GM23338 (cell line): ENCODE measurements around the gene RAD51B. TPM values are rescaled to one million over a fixed set of nuclear protein-coding genes. Genes with fewer than 3 reads are reported as not detected.

Experiments used
- ATAC-seq: fragments of 200-7000 bp; cut with Tn5 transposase; 3 replicates; pipeline ENCODE4 v1.9.1; 2020
- DNase-seq: peaks from one replicate; pipeline ENCODE4 v3.0.0-alpha.2; 2015; ENCODE audit warnings: low spot score
- H2AFZ ChIP-seq: fragments of 200-600 bp; sonication (generic); 2 replicates; pipeline ENCODE4 v1.8.0; 2016; ENCODE audit warnings: antibody characterized with exemption, mild to moderate bottlenecking, moderate library complexity
- H3F3A ChIP-seq: fragments of 200-600 bp; sonication (generic); replicated peaks from 2 replicates; pipeline ENCODE4 v1.8.0; 2017; ENCODE audit warnings: antibody characterized with exemption, mixed run types, low read depth
- H3K27ac ChIP-seq: fragments of 200-600 bp; sonication (generic); 2 replicates; pipeline ENCODE4 v1.6.1; 2016; ENCODE audit warnings: low read depth
- H3K27me3 ChIP-seq: fragments of 200-600 bp; sonication (generic); 2 replicates; pipeline ENCODE4 v1.8.0; 2016; ENCODE audit warnings: mild to moderate bottlenecking, mixed run types, moderate library complexity; ENCODE audit not compliant: insufficient read depth
- H3K36me3 ChIP-seq: fragments of 200-600 bp; sonication (generic); 2 replicates; pipeline ENCODE4 v1.8.0; 2016; ENCODE audit warnings: mild to moderate bottlenecking; ENCODE audit not compliant: insufficient read depth
- H3K4me1 ChIP-seq: fragments of 200-600 bp; sonication (generic); 2 replicates; pipeline ENCODE4 v1.8.0; 2016; ENCODE audit warnings: mild to moderate bottlenecking, moderate library complexity; ENCODE audit not compliant: insufficient read depth
- H3K4me2 ChIP-seq: fragments of 200-600 bp; sonication (generic); 2 replicates; pipeline ENCODE4 v1.7.1; 2017; ENCODE audit warnings: mixed run types
- H3K4me3 ChIP-seq: fragments of 200-600 bp; sonication (generic); 2 replicates; pipeline ENCODE4 v1.6.1; 2016; ENCODE audit warnings: mixed run types
- H3K79me2 ChIP-seq: fragments of 200-600 bp; sonication (generic); replicated peaks from 2 replicates; pipeline ENCODE4 v1.8.0; 2017; ENCODE audit warnings: mild to moderate bottlenecking; ENCODE audit not compliant: insufficient read depth
- H3K9me2 ChIP-seq: fragments of 200-600 bp; sonication (generic); 2 replicates; pipeline ENCODE4 v1.8.0; 2017; ENCODE audit not compliant: insufficient read depth
- H4K20me1 ChIP-seq: fragments of 200-600 bp; sonication (generic); replicated peaks from 2 replicates; pipeline ENCODE4 v1.8.0; 2017; ENCODE audit warnings: mild to moderate bottlenecking; ENCODE audit not compliant: insufficient read depth
- H3K27ac Mint-ChIP-seq: 2 replicates; pipeline ENCODE4 v1.8.0; 2020; ENCODE audit warnings: inconsistent platforms, mild to moderate bottlenecking, moderate library complexity, mixed read lengths
- H3K27me3 Mint-ChIP-seq: 3 replicates; pipeline ENCODE4 v1.8.0; 2022; ENCODE audit warnings: low read depth, mild to moderate bottlenecking, moderate library complexity, mixed read lengths, inconsistent platforms; ENCODE audit not compliant: insufficient read depth, poor library complexity
- H3K36me3 Mint-ChIP-seq: 3 replicates; pipeline ENCODE4 v1.8.0; 2021; ENCODE audit warnings: low read depth, mild to moderate bottlenecking, inconsistent platforms, moderate library complexity, mixed read lengths
- H3K4me1 Mint-ChIP-seq: 3 replicates; pipeline ENCODE4 v1.8.0; 2020; ENCODE audit warnings: mild to moderate bottlenecking, inconsistent platforms, mixed read lengths
- H3K4me3 Mint-ChIP-seq: 3 replicates; pipeline ENCODE4 v1.8.0; 2021; ENCODE audit warnings: moderate library complexity, mild to moderate bottlenecking, inconsistent platforms, mixed read lengths
- H3K9me3 Mint-ChIP-seq: 3 replicates; pipeline ENCODE4 v1.8.0; 2020; ENCODE audit warnings: moderate library complexity, mild to moderate bottlenecking, inconsistent platforms, mixed read lengths
- CTCF ChIP-seq, 2 experiments: fragments of 200-600 bp in 1 of 2; sonication (generic) in 1 of 2; conservative IDR thresholded peaks; 2 replicates each; pipeline versions ENCODE4 v1.5.1 to v1.6.1; 2016 to 2017; ENCODE audit warnings: antibody characterized with exemption in 2 of 2, low read depth in 2 of 2, mild to moderate bottlenecking in 2 of 2, moderate library complexity in 1 of 2
- NANOG ChIP-seq: IDR thresholded peaks from 2 replicates; pipeline ENCODE4 v1.6.1; 2016; ENCODE audit warnings: antibody characterized with exemption, borderline replicate concordance
- REST ChIP-seq: IDR thresholded peaks from one replicate; pipeline ENCODE4 v1.6.1; 2018; ENCODE audit warnings: antibody characterized with exemption; ENCODE audit not compliant: unreplicated experiment
- ZNF114 ChIP-seq: fragments of 250-450 bp; sonication (Bioruptor Pico); IDR thresholded peaks from 2 replicates; pipeline ENCODE4 v1.5.0; 2020; ENCODE audit warnings: mild to moderate bottlenecking, moderate library complexity
- ZNF331 ChIP-seq: fragments of 250-450 bp; sonication (Bioruptor Pico); IDR thresholded peaks from 2 replicates; pipeline ENCODE4 v1.5.0; 2020; ENCODE audit warnings: low read depth, mild to moderate bottlenecking, moderate library complexity
- ZNF462 ChIP-seq: fragments of 250-450 bp; sonication (Bioruptor Pico); IDR thresholded peaks from 2 replicates; pipeline ENCODE4 v1.5.0; 2020; ENCODE audit warnings: mild to moderate bottlenecking, moderate library complexity
- polyA plus RNA-seq: library from polyadenylated mRNA; unstranded; fragments of >200 nt; fragmentation: Nextera tagmentation; extraction: Ambion mirVana; gene quantifications from 2 replicates; pipeline ENCODE4 v1.2.1, GENCODE V29; 2016
- total RNA-seq: library from RNA; depleted of rRNA; stranded (reverse); fragments of >200 nt; shearing (Covaris generic); gene quantifications from 2 replicates; pipeline ENCODE4 v1.2.3, GENCODE V29; 2014

Gene RAD51B
- total and polyA plus RNA-seq, 2 experiments from 2014 or later = 15.7 to 29.1 TPM

GRCh38 chr14:68297039-68297438, 477.5 kb downstream of the RAD51B start (continued):
- TF ChIP-seq REST (no peak), ZNF114 (CRISPR knock-in tag) (no peak), CTCF (conservative IDR thresholded peaks at IDR 0.05; ENCODE audit: low read depth in 2 of 2) (no peak), NANOG (no peak), ZNF331 (no peak)

- Mint-ChIP-seq H3K27me3 (peaks cover 2% of the 10 kb centered on the region), H3K36me3 (peaks cover 37% of the 10 kb centered on the region), H3K4me1 (peaks cover 32% of the 10 kb centered on the region), H3K27ac (no peak overlapping the region), H3K4me3 (no peak overlapping the region), H3K9me3 (peaks cover 35% of the 10 kb centered on the region)
- no peaks in the 10 kb centered on the region for H3K79me2 ChIP-seq
- ATAC-seq = peak; percentile 89
- no peaks in the 10 kb centered on the region for H4K20me1 ChIP-seq
- DNase-seq = peak; percentile 77
- H3K27me3 ChIP-seq = no peaks in the 10 kb centered on the region
- no peak overlapping the region for H3K27ac ChIP-seq
- no peaks in the 10 kb centered on the region for H3F3A ChIP-seq
- 0 out of 2 replicates have a peak overlapping the region, but pooled peaks have one; percentile 23 for H3K4me2 ChIP-seq
- H3K4me3 ChIP-seq = no peak overlapping the region
- H2AFZ ChIP-seq = no peak overlapping the region
- H3K4me1 ChIP-seq = peaks cover 17% of the 10 kb centered on the region
- peaks cover 10% of the 10 kb centered on the region for H3K36me3 ChIP-seq
- no peaks in the 10 kb centered on the region for H3K9me2 ChIP-seq
- TF ChIP-seq CTCF (conservative IDR thresholded peaks at IDR 0.05; ENCODE audit: low read depth in 2 of 2) = peak; percentile 56 to 77
- TF ChIP-seq NANOG = no peak
- TF ChIP-seq ZNF462 (CRISPR knock-in tag) = peak; percentile 53; the same call in 1 of the 2 replicates
Measured at GRCh38 chr14:68297876-68298468, 478.4 kb downstream of the RAD51B start.
